ENCODE results near the gene NRXN3.

DNA sequence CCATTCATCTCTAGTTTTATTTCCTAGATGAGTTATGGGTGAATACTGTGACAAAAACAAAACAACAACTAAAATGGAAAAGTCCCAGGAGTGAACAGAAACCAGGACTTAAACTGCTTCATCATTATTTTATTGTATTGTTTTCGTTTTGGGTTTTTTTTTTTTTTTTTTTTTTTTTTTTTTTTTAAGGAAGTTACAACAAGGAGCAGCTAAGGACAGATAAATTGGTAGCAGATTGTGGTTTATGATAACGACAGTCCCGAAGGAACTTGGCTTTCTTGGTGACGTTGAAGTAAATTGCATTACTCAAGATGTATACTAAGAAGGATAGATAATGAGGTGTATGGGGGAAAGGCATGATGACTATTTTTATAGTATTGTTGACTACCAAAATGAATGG lies 866.3 kb downstream of the NRXN3 start:
- TF ChIP-seq EZH2 (IDR thresholded peaks at IDR 0.05) = no peak
- TF ChIP-seq, protein P1, sequence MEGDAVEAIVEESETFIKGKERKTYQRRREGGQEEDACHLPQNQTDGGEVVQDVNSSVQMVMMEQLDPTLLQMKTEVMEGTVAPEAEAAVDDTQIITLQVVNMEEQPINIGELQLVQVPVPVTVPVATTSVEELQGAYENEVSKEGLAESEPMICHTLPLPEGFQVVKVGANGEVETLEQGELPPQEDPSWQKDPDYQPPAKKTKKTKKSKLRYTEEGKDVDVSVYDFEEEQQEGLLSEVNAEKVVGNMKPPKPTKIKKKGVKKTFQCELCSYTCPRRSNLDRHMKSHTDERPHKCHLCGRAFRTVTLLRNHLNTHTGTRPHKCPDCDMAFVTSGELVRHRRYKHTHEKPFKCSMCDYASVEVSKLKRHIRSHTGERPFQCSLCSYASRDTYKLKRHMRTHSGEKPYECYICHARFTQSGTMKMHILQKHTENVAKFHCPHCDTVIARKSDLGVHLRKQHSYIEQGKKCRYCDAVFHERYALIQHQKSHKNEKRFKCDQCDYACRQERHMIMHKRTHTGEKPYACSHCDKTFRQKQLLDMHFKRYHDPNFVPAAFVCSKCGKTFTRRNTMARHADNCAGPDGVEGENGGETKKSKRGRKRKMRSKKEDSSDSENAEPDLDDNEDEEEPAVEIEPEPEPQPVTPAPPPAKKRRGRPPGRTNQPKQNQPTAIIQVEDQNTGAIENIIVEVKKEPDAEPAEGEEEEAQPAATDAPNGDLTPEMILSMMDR (IDR thresholded peaks at IDR 0.05) = no peak
- no peak for TF ChIP-seq EZH2phosphoT487 (IDR thresholded peaks at IDR 0.05)
